Activated T-cell treated with anti-CD3 and anti-CD28 coated beads, Interleukin-2, amount 50 U/mL, for 48 hours (primary cell): Measurements from ENCODE around the gene IL13.
"Not testable (repeated sequence)": the region's sequence is repeated elsewhere in the genome, so short reads cannot be mapped to it uniquely, and the experiment has no call there.

Experiments
- DNase-seq, 2 experiments: peaks; one replicate each; pipeline ENCODE4 v3.0.0-alpha.2; 2020

The IL13 gene

GRCh38 chr5:132691755-132692631, 34.0 kb downstream of the IL13 start:
- DNase-seq = not testable (repeated sequence)

- no peak for DNase-seq
Measured at GRCh38 chr5:132692632-132692967, 34.6 kb downstream of the IL13 start.

- no peak for DNase-seq
Measured at GRCh38 chr5:132695956-132696355, 38.0 kb downstream of the IL13 start.

GRCh38 chr5:132704875-132705274, 46.9 kb downstream of the IL13 start:
- DNase-seq = no peak

- DNase-seq = no peak
Measured at GRCh38 chr5:132708645-132709044, 50.7 kb downstream of the IL13 start.
